Ovary (tissue), 3 donors: Measurements from ENCODE around the gene SORCS2.

Source experiments
- CTCF ChIP-seq, 3 donors: fragments of 450-650 bp in 2 of 3; fragments of 200-600 bp in 1 of 3; IDR thresholded peaks; one replicate each; pipeline versions ENCODE4 v1.5.1 to v1.8.0; 2016 to 2022; ENCODE audit warnings: antibody characterized with exemption in 3 of 3, mild to moderate bottlenecking in 1 of 3
- POLR2A ChIP-seq: fragments of 450-650 bp; IDR thresholded peaks from one replicate; pipeline ENCODE4 v1.6.1; 2017; ENCODE audit warnings: antibody characterized with exemption, mild to moderate bottlenecking, moderate library complexity
- donor health status: DM: no; HTN: no; CAD: no.

DNA sequence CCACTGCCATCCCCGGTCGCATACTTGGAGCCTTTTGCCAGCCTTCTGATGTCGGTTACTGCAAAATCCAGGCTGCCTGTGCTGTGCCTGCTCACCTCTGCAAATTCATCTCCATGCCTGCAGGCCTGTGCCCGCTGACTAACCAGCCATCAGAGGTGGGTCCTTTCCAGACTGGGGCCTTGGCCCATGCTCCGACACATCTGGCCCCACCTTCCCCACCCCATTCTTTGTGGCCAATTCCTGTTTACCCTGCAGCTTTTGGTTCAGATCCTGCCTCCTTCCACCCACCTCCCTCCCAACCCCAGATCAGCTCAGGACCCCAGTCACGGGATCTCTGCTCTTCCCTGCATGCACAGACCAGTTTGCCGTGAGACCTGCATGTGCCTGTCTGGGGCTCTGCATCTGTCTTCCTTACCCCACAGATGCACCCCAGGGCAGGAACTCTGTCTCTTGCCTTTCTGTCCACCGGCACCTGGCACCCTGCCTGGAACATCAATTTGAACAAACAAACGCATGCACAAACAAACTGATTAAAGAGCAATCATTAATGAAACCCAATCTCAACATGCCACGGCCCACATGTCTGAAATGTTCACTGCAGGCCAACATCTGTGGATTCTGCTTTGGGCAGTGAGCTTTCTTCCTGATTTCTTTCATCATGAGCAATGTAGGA is 355.2 kb downstream of the SORCS2 start:
- TF ChIP-seq CTCF (IDR thresholded peaks at IDR 0.05) (no peak), POLR2A (no peak)
